ENCODE results near the gene CCDC6. TPM values are rescaled to one million over a fixed set of nuclear protein-coding genes. Genes with fewer than 3 reads are reported as not detected.

CCDC6 gene
- total RNA-seq, 1 donor from 2014 or later, result 57.6 TPM

- Mint-ChIP-seq H3K36me3 (ENCODE audit: insufficient read depth) (peaks cover 17% of the 10 kb centered on the region), H3K27me3 (no peaks in the 10 kb centered on the region), H3K4me3 (ENCODE audit: low read depth) (no peak overlapping the region), H3K27ac (no peak overlapping the region), H3K4me1 (ENCODE audit: low read depth) (peaks cover 12% of the 10 kb centered on the region), H3K9me3 (ENCODE audit: low read depth) (peaks cover 8% of the 10 kb centered on the region)
- TF ChIP-seq, protein P1, sequence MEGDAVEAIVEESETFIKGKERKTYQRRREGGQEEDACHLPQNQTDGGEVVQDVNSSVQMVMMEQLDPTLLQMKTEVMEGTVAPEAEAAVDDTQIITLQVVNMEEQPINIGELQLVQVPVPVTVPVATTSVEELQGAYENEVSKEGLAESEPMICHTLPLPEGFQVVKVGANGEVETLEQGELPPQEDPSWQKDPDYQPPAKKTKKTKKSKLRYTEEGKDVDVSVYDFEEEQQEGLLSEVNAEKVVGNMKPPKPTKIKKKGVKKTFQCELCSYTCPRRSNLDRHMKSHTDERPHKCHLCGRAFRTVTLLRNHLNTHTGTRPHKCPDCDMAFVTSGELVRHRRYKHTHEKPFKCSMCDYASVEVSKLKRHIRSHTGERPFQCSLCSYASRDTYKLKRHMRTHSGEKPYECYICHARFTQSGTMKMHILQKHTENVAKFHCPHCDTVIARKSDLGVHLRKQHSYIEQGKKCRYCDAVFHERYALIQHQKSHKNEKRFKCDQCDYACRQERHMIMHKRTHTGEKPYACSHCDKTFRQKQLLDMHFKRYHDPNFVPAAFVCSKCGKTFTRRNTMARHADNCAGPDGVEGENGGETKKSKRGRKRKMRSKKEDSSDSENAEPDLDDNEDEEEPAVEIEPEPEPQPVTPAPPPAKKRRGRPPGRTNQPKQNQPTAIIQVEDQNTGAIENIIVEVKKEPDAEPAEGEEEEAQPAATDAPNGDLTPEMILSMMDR (IDR thresholded peaks at IDR 0.05; ENCODE audit: unreplicated experiment), result no peak
- DNase-seq (ENCODE audit: low spot score, unreplicated experiment), result no peak
Measured at GRCh38 chr10:59857921-59858320, 48.4 kb downstream of the CCDC6 start.

DNA sequence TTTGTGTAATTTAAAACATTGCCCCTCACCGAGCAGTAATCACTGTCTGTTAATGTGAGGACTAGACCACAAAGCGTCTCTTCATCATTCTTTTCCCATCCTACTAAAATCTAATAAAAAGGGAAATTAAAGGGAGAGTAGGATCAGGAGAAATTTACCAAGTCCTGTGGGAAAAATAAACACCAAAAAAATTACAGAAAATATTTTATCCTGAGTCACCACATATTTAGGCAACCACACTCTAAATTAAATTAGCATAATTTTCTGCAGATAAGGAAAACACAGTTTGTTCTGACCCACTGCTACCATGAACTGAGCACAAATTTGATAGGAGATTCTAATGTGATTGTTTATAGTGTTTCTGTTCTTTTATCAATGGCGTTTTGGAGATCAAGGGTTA, 49.3 kb downstream of the CCDC6 start:
- H3K9me3 Mint-ChIP-seq (ENCODE audit: low read depth), result peaks cover 8% of the 10 kb centered on the region
- TF ChIP-seq, protein P1 (IDR thresholded peaks at IDR 0.05; ENCODE audit: unreplicated experiment), result no peak
- peaks cover 12% of the 10 kb centered on the region for H3K4me1 Mint-ChIP-seq (ENCODE audit: low read depth)
- no peak overlapping the region for H3K27ac Mint-ChIP-seq
- no peak for DNase-seq (ENCODE audit: low spot score, unreplicated experiment)
- H3K4me3 Mint-ChIP-seq (ENCODE audit: low read depth), result no peak overlapping the region
- H3K27me3 Mint-ChIP-seq, result no peaks in the 10 kb centered on the region
- H3K36me3 Mint-ChIP-seq (ENCODE audit: insufficient read depth), result peaks cover 17% of the 10 kb centered on the region

DNA sequence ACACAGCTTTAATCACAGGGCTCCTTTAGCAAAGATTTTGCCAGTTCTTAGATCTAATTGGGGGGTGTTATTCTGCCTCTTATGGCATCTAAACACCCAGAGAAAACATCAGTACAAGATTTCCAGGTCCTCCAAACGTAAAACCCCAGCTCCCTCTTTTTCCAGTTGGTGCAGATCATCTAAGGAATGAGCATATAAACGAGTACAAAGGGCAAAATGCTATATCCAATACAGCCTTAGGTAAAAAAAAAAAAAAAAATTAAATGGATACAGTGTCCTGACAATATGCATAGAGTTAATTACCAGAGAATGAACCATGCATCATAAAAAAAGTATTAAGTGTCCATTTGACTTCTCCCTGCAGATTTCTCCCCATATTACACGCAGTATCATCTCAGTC, 50.3 kb downstream of the CCDC6 start:
- H3K9me3 Mint-ChIP-seq (ENCODE audit: low read depth), result peaks cover 3% of the 10 kb centered on the region
- no peak for DNase-seq (ENCODE audit: low spot score, unreplicated experiment)
- H3K27ac Mint-ChIP-seq, result no peak overlapping the region
- peaks cover 12% of the 10 kb centered on the region for H3K4me1 Mint-ChIP-seq (ENCODE audit: low read depth)
- no peak overlapping the region for H3K4me3 Mint-ChIP-seq (ENCODE audit: low read depth)
- TF ChIP-seq, protein P1 (IDR thresholded peaks at IDR 0.05; ENCODE audit: unreplicated experiment), result no peak
- H3K36me3 Mint-ChIP-seq (ENCODE audit: insufficient read depth), result peaks cover 11% of the 10 kb centered on the region
- H3K27me3 Mint-ChIP-seq, result no peaks in the 10 kb centered on the region

DNA sequence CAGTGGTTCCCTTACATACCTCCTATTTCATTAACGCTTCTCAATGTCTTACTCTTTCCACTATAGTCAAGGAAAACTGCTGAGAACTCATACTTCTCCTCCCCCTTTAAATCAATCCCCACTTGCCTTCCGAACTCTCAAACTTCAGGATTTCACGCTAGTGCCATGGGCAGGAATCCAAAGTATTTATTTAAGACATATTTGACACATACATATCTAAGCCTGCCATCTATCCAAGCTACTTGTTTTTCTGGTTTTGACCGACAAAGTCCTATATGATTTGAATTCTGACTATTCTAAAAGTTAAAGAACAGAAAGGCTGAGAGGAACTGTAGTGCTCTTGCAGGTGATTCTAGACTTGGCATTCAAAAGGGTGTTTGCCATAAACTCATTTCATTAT, 51.8 kb downstream of the CCDC6 start:
- Mint-ChIP-seq H3K36me3 (ENCODE audit: insufficient read depth) (peaks cover 5% of the 10 kb centered on the region), H3K9me3 (ENCODE audit: low read depth) (peaks cover 3% of the 10 kb centered on the region), H3K27ac (no peak overlapping the region), H3K4me1 (ENCODE audit: low read depth) (peaks cover 12% of the 10 kb centered on the region), H3K4me3 (ENCODE audit: low read depth) (no peak overlapping the region), H3K27me3 (no peaks in the 10 kb centered on the region)
- TF ChIP-seq, protein P1 (IDR thresholded peaks at IDR 0.05; ENCODE audit: unreplicated experiment), result no peak
- DNase-seq (ENCODE audit: low spot score, unreplicated experiment), result no peak

- Mint-ChIP-seq H3K9me3 (ENCODE audit: low read depth) (no peaks in the 10 kb centered on the region), H3K27ac (no peak overlapping the region), H3K4me3 (ENCODE audit: low read depth) (no peak overlapping the region), H3K27me3 (no peaks in the 10 kb centered on the region), H3K36me3 (ENCODE audit: insufficient read depth) (peaks cover 7% of the 10 kb centered on the region), H3K4me1 (ENCODE audit: low read depth) (peaks cover 12% of the 10 kb centered on the region)
- TF ChIP-seq, protein P1 (IDR thresholded peaks at IDR 0.05; ENCODE audit: unreplicated experiment), result no peak
- DNase-seq (ENCODE audit: low spot score, unreplicated experiment), result no peak
Measured at GRCh38 chr10:59852670-59853069, 53.7 kb downstream of the CCDC6 start.

All from progenitor cell of endocrine pancreas (in vitro differentiated cells).